HG03432 (cell line): ENCODE data around the gene RCAN1.

Experiments
- ATAC-seq: cut with Tn5 transposase; IDR thresholded peaks from one replicate; pipeline ENCODE4 v1.9.1; 2021; ENCODE audit warnings: mild to moderate bottlenecking, moderate library complexity; ENCODE audit not compliant: unreplicated experiment

Gene RCAN1

DNA sequence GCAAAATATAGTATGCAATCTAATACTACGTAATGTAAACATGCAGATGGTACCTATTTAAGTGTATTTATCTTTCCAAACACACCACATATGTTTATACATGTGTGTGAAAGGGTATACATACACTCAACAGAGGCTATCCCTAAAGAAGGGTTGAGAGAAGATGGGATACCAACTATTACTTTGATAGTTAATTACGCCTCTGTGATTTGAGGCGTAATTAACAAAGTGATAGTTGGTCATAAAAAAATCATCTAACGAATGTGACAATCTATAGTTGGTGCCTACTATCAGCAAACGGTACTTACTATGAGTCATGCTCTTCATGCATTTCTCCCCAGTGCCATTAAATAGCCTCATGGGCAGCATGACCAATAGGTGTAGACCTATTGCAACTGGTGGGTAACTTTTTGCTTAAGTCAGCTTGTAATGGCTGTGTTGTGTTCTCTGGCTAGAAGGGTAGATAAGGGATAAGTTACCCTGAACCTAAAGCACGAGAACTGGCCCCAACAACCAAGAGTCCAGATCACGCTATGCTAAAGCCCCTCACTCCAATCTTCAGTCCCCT is 15.3 kb downstream of the RCAN1 start:
- no peak for ATAC-seq

DNA sequence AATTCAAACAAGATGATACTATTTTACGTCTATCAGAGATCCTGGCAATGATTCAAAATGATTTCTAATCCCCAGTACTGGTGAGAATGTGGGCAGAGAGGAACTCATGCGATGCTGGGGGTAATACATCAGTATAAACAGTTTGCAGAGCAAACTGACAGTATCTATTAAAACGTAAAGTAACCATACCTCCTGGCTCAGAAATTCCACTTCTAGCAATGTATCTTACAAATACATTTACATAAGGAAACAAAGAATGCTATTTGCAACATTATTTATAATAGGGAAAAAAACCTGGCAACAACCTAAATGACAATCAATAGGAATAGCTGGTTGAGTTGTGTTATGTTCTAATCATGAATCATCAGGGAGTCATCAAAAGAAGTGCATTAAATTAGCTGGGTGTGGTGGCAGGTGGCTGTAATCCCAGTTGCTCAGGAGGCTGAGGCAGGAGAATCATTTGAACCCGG is 15.9 kb downstream of the RCAN1 start:
- ATAC-seq = no peak

DNA sequence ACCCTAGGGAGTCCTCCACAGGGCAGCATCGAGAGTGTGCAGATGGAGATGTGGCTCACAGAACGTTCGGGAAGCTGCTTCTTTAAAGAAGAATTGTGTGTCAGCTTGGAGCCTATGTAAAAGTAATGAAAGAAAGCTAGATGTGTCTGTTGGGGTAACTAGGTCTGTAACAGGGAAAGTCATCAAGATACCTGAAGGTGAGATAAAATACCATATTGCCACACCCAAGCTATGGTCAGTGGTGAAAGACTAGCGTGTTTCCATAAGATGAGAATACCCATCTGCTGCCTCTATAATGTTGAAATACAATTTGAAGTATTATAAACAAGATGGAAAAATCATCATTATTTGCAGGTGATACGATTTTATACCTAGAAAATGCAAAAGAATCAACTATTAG is 17.5 kb downstream of the RCAN1 start:
- no peak for ATAC-seq

DNA sequence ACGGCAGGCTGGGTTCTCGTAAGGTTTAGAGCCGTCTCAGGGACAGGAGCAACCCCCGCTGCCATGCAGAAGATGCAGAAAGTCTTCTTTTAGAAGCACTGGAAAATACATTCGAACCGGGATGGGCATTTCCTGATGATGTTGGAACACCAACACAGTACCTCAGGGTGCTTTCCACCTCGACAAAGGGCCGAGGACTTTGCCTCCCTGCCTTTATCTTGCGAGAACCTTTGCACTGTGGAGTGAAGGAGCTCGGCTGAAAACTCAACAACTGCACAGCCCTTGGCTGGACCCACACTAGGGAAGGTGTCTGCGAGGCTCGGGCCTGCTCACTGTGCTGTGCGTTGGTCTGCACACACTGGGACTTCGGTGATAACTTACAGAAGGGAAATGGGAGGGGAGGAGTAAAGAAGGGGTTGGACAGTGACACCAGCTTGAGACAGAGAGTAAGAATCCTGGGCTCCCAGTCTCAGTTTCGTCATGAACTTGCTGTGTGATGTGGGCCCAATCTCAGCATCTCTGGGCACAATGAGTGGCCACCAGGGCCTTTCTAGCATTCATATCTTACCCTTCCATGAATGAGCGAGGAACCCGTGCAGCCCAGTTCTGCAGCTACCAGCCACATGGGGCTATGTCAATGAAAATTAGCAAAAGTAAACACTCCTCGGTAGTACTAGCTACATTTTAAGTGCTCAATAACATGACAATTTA is 18.2 kb downstream of the RCAN1 start:
- no peak for ATAC-seq

DNA sequence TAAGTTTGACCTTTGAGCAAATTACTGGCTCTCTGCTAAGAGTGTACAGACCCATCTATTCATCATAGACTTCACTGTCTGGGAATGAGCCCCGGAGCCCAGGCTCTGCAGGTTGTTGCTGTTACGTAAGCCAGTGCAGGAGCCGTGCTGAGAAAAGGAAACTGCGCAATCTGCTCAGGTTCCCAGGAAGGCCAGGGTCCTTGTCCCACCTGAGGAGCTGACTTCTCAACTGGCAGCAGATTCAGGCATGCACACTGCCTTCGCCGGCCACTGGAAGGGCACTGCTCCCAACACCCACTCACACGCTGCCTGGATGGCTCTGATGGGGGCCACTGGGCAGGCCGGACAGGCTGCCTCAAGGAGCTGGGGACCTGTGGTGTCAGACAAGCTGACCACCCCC is 19.5 kb downstream of the RCAN1 start:
- no peak for ATAC-seq

DNA sequence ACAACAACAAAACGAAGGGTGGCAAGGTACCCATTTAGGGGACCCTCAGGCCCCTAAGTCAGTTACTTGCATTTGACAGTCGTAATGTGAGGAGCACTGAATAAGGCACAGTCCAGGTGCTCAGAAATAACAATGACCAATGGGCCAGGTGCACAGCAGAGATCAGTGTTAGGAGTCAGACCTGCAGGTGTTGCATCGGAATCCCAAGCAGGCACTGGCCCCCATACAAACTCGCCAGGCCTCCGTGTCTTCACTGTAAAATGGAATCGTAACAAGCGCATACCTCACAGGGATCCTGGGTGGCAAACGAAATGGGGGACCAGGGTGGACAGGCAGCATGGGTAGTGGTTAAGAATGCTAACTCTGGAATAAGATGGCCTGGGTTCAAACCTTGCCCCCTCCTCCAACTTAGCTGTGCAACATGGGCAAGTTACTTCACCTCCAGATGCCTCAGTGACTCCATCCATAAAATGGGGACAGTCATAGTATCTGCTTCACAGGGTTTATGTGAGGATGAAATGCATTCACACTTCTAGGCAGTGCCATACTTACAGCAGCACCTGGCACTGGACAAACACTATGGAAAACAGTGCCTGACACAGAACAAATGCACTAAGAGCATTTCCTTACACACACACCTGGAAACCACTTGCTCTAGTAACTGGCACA is 20.2 kb downstream of the RCAN1 start:
- no peak for ATAC-seq

DNA sequence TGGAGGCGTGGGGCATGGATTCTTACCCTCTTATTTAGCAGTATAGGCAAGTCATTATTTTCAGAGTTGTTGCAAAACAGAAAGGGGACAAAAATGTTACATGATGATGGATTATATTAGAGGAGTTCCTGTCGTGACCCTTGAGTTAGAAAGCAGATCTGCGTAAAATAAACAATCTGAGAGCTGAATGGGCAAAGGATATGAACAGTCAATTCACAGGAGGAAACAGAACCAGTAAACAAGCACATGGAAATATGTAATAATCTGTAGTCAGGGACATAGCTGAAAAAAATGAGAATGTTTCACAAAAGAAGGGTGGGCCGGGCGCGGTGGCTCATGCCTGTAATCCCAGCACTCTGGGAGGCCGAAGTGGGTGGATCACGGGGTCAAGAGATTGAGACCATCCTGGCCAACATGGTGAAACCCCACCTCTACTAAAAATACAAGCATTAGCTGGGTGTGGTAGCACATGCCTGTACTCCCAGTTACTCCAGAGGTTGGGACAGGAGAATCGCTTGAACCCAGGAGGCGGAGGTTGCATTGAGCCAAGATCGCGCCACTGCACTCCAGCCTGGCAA is 20.9 kb downstream of the RCAN1 start:
- ATAC-seq = no peak

DNA sequence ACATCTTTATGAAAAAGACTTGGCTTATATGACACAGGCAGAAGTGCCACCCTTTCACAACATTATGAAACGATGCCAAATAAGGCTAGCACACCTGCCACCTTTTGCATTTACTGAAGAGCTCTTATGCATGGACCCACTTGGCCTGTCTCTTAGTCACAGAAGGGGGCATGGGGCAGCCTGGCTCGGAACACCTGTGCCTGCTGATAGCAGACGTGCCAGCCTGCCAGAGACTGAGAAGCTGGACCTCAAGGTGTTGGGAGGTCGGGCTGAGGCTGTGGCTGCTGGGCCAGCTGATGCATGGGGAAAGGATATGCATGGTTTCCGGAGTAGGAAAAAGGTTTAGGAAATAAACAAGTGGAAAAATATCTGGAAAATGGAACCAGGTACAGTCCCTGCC is 21.5 kb downstream of the RCAN1 start:
- ATAC-seq = no peak

DNA sequence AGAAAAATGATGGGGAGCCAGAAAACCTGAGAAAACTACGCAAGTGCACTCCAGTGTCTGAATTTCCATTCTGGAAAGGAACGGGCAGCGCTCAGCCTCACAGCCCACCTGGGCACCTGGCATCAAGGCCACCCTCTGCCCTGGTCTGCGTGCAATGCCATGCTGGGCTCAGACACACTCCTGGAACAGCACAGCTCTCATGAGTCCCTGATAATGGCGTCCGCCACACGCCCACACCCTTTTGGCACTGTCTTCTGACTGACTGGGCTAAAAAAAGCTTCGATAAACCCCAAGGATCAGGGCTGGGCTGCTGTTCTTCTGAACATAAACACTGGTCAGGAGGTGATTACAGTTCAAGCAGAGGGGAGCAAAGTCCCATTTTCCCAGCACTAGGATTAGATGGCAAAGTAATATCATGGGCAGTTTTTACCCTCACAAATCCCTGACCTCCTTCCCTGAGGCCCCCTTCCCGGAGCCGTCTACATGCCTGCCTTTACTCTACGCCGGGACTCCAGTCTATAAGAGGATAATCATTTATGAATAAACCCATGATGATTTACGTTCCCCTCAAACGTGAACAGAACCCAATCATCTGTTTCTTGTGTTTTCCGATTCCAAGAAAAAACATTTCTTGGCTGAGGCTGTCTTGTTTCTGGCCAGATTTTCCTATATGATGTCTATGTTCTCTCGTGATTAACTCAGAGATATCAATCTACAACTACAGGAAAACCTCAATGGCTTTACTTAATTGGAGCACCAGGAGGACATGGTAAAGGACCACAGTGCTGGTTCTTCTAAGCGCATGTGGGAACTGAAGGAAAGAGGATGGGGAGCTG is 22.6 kb downstream of the RCAN1 start:
- ATAC-seq = no peak

DNA sequence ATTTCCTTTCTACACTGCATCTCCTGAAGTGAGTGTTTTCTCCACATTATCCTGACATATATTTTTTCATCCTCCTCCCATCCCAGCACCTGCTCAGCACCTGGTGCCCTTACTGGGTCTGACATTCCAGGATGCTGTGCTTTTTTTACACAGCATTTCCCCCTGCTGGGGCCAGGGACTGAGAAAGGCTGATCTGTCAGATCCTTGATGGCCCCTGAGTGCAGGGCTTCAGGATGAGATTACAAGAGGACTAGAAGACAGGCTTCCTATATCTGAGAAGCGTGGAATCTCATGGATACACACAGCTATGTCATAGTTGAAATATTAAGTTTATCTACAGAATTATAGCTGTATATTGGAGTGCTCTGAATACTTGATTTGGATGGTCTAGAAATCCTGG is 24.4 kb downstream of the RCAN1 start:
- ATAC-seq = no peak

DNA sequence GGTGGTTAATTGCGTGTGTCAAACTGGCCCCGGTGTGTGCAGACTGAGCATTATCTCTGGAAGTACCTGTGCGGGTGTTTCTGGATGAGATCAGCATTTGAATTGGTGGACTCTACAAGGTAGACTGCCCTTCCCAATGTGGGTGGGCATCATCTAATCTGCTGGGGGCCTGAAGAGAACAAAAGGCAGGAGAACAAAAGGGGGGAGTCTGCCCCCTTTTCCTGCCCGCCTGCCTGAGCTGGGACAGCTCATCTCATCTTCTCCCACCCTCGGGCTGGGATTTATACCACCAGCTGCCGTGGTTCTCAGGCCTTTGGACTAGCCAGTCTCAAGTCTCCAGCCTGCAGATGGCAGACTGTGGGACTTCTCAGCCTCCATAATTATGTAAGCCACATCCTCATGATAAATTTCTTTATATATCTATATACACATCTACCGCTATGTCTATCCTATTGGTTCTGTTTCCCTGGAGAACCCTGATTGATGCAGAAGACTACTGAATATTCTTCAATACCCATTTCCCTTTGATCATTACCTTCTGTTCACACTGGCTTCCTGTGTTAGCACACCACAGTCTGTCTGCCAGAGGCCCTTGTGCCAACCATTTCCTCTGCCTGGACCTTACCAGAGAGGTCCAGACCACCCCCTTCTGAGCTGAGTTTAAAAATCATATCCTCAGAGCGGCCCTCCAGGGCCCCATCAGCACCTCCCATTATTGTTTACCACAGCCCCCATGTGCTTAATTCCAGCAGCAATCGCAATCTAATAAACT is 25.2 kb downstream of the RCAN1 start:
- no peak for ATAC-seq

DNA sequence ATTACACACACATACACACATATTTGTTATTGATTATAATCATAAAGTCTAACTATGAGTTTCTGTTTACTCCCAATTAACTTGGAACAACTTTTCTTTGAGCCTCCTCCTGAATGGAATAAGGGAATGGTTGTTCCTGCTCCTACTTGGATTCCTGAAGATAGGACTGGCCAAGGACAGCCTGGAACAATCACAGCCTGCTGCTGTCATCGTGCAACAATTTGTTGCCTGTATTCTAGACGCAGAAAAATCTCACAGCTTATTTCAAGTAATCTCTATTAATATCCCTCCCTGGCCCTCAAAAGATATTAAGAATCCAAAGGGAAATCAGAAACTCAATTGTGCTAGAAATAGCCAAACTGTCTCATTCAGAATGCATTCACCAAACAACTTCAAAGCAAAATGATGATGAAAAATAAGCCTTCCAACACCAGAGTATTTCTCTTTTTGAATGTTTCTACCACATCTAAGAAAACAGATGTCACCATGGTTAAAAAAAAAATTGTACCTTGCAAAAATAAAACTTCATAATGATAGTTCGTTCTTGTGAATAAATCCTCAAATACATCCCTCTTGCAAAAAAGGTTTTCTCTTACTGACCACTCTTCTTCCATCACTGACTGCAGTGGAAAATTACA is 30.9 kb downstream of the RCAN1 start:
- ATAC-seq = no peak

DNA sequence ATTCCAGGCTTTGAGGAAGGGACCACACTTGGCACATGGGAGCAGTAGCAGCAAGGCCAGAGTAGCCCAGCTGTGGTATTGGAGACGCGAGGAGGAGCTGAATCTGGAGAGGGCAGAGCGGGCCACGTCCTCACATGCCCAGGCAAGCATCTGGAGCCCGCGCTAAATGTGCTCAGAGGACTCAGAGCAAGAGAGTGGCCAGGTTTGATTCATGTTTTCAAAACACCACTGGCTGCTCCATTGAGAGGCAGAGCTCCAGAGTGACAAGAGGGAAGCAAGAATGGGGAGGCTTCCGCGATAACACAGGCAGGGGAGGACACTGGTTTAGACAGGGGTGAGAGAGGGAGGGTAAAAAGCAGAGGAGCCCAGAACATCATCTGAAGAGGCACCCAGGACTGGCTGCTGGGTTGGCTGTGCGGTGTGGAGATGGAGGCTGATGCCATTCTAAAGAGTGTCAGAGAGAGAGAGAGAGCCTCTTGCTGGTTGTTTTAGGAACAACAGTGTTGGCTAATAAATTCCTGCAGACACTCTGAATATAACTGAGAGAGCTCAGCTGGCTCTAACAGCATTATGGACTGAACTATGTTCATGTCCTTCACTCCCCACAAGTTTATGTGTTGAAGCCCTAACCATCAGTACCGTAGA is 32.3 kb downstream of the RCAN1 start:
- ATAC-seq = peak; percentile 67

DNA sequence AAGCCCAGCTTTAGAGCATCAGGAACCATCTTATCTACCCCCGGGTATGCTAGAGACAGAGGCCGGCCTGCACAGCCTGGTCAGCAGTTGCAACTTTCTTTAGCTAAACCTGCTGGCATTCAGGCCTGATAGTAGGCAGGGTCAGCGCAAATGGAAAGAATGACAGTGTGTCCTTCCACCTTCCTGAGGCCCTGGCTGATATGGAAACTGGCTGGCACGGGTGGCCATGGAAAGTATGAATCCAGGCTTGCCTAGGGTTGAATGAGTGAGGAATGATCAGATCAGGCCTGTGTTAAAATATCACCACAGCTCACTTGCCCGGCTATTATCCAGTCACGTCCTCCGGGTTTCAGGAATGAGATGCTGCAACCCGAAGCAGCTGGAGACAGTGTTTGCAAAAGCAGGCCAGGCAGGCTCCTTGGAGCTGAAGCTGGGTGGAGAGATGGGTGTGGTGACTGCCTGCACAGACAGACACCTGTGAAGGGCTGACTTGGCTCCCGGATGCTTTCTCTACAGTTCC is 34.7 kb downstream of the RCAN1 start:
- no peak for ATAC-seq

DNA sequence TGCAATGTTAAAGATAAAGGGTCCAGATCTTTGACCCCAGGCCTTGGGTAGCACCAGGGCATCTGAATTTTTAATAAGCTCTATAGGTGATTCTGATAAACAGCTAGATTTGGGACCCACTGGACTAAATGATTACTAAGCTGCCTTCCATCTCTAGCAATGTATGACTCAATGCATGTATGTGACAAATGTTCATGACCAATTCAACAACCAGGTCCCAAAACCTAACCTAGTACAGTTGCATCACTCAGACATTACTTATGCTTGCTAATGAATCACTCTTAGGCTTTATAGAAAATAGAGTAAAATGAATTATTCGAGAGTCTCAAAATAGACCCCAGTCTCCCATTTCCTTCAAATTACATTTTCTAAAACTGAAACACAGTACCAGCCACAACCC is 35.5 kb downstream of the RCAN1 start:
- ATAC-seq = no peak

DNA sequence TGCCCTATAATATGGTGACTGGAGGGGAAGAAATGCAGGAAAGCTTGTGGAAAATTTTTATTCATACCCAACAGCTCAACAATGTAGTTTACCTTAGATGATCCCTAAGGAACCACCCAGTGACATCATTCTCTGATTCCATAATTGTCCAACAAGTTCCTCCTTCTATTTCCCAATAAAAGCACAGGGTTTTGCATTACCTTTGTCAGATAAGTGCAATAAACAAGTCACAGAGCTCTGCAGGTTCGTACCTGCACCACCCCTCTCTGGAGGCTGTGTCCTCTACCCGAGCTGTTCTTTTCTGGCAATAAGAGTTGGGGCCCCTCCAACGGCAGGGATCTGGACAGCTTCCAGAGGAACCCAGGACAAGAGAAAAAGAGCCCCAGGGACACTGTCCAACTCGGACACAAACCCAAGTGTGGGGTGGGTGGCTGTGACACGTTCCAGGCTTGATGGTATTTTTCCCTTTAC is 38.8 kb downstream of the RCAN1 start:
- no peak for ATAC-seq

DNA sequence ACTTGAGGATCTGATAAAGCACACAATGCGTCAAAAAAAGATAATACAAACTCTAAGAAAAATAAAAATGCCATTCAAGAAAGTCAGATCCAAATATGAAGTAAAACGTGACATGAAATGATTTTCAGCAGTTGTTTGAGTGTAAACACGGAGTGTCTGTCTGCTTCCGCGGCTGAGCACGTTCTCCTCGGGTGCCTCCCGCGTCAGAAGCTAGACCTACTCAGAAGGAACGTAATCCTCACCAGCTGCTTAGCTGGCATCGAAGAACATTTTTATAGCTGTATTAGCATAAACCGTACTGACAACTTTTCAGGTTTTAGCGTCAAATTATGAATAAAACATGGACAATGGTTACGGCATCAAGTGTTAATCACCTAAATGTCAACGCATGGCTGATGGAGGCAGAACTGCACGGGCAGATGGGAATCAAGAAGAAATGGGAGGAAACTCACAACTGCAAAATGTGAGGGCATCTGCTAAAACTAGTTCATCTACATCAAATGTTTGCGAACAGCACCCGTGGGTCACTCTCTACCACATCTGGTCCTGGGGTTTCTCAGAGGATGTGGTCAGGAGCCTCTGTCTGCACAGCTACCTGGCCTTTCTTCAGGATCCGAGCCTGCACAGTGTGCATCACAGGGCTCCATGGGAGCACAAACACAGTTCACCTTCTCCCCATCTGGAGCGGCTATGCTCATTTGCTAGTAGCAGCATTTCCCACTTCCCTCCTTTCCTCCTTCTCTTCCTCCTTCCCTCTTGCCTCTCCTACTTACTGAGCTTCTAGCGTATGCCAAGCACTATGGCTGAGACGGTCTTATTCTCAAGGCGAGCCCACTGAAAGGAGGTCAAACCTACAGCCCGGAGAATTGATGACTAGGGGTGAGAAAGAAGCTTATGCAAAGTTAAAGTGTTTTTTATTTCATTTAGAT is 40.0 kb downstream of the RCAN1 start:
- no peak for ATAC-seq

DNA sequence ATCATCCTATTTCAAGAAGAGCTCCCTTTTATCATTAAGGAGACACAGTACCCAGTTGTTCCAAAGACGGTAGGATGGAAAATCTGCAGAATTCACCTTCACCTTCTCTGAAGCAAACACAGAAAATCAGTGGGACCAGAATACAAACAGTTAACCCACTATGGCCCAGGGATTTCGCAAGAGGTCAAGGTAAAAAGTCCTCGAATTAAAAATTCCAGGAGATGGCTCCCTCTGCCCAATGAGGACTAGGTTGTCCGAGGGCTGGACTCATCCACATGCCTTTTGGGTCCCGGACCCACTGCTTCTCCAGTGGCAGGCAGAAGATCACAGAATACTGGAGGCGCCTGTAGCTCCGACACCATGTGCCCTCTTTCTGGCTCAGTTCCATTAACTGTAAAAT is 42.9 kb downstream of the RCAN1 start:
- no peak for ATAC-seq
